ENCODE results near the gene PMPCA.

The PMPCA gene

DNA sequence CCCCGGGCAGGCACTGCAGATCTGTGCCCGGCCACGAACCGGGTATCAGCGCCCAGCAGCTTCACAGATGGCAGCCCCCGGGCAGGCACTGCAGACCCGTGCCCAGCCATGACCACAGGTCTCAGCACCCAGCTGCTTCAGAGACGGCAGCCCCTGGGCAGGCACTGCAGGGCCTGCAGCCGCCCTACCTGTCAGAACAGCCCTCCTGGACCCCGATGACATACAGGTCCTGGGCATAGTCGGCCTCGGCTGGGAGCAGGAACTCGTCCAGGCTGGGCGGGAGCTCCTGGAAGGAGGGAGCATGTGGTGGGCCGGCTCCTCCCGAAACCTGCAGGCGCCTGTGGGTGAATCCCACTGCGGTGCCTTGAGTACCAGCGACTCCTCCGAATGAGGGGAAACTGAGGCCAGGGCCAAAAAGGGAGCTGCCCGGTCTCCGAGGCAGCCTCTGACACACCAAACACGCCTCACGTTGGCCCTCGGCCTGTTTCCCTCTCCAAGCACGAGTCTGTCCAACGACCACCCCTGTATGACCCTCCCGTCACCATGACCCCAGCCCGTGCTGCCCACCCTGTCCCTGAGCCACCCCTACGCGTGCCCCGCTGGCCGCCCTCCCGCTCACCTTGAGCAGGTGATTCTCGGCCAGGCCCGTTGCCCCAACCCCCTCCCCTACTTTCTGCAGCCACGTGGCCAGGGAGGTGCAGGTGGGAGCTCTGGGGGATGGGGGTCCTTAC, 23.6 kb downstream of the PMPCA start:
- DNase-seq (ENCODE audit: low read depth in 3 of 3, low spot score in 1 of 3): no peak

DNA sequence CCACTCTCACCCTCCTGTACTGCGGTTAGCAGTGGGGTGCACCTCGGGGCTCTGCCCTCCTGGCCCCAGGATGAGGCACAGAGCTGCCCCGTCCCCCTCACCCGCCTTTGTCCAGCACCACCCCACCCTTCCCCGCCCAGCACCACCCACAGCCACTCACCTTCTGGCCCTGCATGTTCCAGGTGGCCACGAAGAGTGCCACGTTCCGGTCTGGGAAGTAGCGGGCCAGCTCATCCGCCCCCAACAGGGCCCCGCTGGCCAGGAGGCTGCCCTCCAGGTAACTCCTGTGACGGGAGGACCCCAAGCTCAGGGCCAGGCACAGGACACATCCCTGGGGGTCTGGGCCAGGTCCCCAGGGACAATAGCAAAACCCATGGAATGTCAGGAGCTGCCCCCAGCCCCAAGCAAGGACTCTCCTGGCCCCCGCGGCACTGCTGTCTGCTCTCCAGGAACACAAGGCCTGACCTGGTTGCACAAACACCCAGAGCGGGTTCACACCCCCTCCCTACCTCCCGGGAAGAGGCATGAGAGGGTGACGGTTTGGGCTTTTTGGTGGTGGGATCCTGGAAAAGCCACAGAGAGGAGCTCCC, 24.2 kb downstream of the PMPCA start:
- no peak for DNase-seq (ENCODE audit: low read depth in 3 of 3, low spot score in 1 of 3)

DNA sequence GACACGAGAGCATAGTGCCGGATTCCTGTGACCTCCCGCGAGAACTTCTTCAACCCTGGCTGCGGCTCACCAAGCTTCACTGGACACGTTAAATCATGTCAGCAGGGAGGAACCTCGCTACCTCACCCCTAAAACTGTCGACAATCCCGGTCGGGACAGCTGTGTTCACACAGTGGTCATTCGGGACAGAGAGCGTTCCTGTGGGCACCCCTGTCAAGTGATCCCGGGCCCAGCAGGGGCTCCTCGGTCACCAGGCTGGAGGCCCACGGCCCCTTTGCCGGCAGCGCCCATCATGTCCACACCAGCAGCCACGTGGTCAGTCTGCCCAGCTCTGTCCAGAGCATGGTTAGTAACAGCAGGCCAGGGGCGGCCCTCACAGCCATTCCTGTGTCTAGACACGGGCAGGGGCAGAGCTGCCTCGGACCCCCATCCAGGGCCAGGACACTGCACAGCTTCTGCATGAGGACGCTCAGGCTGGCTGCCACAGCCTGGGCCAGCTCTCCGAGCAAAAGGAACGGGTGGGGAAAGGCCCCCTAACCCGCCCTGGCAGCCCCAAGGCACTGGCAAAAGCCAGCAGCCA, 25.7 kb downstream of the PMPCA start:
- no peak for DNase-seq (ENCODE audit: low read depth in 3 of 3, low spot score in 1 of 3)

DNA sequence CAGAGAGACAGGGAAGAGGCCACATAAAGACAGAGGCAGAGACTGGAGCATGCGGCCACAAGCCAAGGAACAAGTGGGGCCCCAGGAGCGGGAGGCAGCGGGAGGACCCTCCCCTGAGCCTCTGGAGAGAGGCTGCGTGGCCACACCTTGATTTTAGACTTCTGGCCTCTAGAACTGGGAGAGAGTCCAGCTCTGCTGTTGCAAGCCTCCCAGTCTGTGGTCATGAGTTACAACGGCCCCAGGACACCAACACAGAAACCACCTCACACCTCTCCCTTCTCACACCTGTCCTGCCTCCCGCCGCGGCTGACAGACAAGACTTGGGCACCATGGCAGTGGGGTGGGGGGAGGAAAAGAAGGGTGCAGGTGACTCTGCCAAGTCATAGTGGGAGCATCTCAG, 27.0 kb downstream of the PMPCA start:
- DNase-seq (ENCODE audit: low read depth in 3 of 3, low spot score in 1 of 3): no peak

DNA sequence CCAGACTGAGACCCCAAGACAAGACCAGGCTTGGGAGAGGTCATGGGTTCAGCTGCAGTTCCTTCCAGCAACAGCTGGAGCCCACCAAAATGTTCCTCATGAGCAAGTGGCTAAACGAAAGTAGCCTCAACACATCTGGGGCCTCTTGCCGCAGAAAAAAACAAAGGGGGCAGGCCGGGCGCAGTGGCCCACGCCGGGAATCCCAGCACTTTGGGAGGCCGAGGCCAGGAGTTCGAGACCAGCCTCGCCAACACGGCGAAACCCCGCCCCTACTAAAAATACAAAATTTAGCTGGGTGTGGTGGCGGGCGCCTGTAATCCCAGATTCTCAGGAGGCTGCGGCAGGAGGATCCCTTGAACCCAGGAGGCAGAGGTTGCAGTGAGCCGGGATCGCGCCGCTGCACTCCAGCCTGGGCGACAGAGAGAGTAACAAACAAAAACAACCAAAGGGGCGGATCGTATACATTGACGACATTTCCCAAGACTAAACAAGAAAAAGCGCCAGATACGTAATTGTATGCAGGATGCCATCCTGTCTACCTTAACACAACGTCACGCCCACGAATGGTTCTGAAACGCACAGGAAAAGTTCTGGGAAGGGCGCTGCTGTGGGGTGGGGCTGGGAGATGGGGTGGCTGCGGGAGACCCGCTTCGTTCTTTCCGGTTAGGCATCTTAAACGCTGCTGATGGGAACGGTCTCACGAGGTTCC, 27.5 kb downstream of the PMPCA start:
- no peak for DNase-seq (ENCODE audit: low read depth in 3 of 3, low spot score in 1 of 3)

- peak; percentile 20 to 40 (median 25) for DNase-seq (ENCODE audit: low read depth in 3 of 3, low spot score in 1 of 3)
These were observed 28.4 kb downstream of the PMPCA start for GRCh38 chr9:136438548-136439480.

DNA sequence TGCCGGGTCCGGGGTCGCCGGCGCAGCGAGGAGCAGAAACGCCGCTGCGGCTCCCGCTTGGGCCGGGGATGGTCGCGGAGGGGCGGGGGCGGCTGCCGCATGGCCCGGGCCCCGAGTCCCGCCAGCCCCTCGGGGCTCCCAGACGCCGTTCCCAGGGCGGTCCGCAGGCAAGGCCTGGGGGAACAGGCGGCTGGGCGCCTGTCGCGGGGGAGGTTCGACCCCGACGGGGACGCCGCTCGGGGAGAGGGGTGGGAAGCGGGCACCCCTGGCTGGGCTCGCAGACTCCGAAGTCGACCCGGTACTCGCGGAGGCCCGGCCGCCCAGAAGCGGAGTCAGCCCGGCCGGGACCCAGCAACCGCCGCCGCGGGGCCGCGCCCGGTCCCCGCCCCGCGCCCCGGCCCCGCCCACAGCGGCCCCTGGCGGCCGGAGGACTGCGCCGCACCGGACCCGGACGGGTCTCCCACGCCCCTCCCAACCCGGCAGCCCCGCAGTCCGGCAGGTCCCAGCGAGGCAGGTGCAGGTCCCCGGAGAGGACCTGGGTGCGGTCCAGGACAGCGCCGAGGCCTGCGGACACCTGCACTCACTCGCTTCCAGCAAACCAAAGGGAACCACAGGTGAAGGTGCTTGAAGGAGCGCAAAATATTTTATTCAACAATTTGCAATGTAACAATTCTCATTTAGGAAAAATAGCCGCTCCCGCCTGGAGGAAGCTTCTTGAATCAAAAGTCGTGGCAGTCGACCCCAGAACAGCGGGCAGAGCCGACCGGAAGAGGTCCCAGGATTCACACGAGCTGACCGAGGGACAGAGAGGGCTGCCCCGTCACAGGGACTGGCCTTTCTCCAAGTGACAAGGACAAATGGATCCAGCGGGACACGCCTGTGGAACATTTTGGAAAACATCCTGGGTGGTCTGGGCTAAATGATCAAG, 29.3 kb downstream of the PMPCA start, which contains the start of gene INPP5E:
Gene INPP5E, minus strand, starts transcription at position 365 of the 928 bp plus-strand sequence. CDS start 426 bp downstream, outside the sequence.
- peak; percentile 38 to 93 (median 78) for DNase-seq (ENCODE audit: low read depth in 3 of 3, low spot score in 1 of 3)

GRCh38 chr9:136441191-136441680, 30.8 kb downstream of the PMPCA start:
- no peak for DNase-seq (ENCODE audit: low read depth in 3 of 3, low spot score in 1 of 3)

- no peak for DNase-seq (ENCODE audit: low read depth in 3 of 3, low spot score in 1 of 3)
These were observed 31.3 kb downstream of the PMPCA start for GRCh38 chr9:136441681-136442245.

DNA sequence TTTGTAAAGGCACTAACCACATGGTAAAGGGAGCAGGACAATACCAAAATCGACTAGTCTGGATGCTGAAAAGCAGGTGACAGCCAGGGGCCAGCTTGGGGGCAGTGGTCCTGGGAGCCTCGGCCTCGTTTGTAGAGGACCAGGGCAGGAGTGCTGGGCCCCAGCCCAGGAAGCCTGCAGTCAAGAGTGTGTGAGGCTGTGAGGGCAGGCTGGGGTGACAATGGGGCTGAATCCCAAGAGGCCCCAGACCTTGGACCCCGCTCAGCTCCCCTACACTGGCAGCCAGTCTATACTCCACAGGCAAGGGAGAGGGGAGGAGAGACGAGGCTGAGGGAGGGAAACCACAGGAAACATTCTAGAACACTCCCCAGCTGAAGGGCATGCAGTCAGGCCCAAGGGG, 31.8 kb downstream of the PMPCA start:
- no peak for DNase-seq (ENCODE audit: low read depth in 3 of 3, low spot score in 1 of 3)

DNA sequence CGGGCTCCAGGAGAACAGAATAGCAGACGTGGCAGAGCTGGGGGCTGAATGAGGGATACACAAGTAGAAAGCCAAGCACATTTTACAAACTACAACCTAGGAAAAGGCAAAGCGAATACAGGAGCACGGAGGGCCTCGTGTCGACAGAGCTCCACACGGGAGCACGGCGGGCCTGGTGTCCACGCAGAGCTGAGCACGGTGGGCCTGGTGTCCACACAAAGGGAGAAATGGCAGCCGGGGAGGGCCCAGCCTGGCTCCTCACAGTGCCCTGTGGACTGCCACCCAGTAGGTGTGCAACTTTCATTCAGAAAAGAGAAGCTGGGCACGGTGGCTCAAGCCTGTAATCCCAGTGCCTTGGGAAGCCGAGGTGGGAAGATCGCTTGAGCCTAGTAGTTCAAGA, 32.6 kb downstream of the PMPCA start:
- DNase-seq (ENCODE audit: low read depth in 3 of 3, low spot score in 1 of 3): no peak

DNA sequence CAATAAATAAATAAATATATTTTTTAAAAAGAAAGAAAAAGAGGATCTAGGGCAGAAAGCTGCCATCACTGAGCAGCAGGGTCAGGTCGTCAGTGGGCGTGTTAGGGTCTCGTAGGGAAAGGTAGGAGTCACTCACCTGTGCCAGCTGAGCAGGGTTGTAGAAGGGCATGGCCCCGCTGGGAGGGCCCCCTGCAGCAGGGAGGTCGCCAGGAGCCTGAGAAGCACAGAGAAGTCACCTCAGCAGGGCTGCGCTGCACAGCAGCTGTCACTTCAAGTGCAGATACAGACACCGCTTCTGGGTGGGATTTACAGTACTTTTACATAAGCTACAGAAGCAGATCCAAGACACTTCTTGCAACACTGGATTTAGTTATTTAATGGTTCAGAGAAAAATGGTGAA, 33.2 kb downstream of the PMPCA start:
- no peak for DNase-seq (ENCODE audit: low read depth in 3 of 3, low spot score in 1 of 3)

GRCh38 chr9:136444102-136444501, 33.6 kb downstream of the PMPCA start:
- no peak for DNase-seq (ENCODE audit: low read depth in 3 of 3, low spot score in 1 of 3)

GRCh38 chr9:136445799-136446198, 35.3 kb downstream of the PMPCA start:
- no peak for DNase-seq (ENCODE audit: low read depth in 3 of 3, low spot score in 1 of 3)

GRCh38 chr9:136447173-136447778, 36.8 kb downstream of the PMPCA start:
- no peak for DNase-seq (ENCODE audit: low read depth in 3 of 3, low spot score in 1 of 3)

DNA sequence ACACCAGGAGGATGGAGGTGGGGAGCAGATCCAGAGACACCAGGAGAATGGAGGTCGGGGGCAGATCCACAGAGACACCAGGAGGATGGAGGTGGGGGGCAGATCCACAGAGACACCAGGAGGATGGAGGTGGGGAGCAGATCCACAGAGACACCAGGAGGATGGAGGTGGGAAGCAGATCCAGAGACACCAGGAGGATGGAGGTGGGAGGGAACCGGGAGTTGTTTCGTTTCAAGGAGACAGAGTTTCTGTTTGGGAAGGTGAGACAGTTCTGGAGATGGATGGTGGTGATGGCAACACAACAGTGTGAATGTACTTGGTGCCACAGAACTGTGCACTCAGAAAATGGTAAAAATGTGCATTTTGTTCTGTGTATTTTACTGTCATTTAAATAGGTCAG, 38.2 kb downstream of the PMPCA start:
- DNase-seq (ENCODE audit: low read depth in 3 of 3, low spot score in 1 of 3): no peak

DNA sequence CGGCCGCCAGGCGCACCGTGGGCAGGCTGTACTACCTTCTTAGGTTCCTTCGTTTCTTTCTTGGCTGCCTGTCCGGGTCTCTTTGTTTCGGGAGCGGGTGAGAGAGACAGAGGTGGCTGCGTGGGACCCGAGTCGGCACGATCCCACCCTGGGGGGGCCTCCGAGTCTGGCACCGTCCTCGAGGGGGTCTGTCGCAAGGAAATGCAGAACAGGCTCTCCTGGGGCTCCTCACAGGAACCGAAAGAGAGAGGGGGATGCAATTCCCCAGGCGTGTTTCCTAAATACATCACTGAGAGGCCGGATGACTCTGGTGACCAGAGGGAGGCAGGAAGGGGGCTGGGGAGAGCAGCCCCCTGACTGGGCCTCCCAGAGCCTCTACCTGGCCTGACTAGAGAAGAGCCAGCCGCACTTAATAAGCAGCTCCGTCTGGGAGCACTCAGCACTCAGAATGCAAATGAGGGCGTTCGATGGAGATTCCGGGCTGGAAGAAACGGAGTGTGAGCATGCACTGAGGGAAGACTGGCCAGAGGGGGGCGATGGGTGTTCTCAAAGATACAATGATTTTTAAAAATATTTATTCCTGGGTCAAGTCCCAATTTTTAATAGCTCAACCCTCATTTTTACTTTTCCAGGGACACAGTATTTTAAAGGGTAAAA, 40.9 kb downstream of the PMPCA start:
- no peak for DNase-seq (ENCODE audit: low read depth in 3 of 3, low spot score in 1 of 3)

GRCh38 chr9:136453326-136453725, 42.9 kb downstream of the PMPCA start:
- no peak for DNase-seq (ENCODE audit: low read depth in 3 of 3, low spot score in 1 of 3)
